ENCODE results near the gene USH2A.

- TF ChIP-seq POLR2AphosphoS5 (IDR thresholded peaks at IDR 0.05) (no peak), POLR2A (IDR thresholded peaks at IDR 0.05) (no peak), CTCF (IDR thresholded peaks at IDR 0.05) (no peak)
Measured at GRCh38 chr1:215704089-215704860, 719.0 kb downstream of the USH2A start.
